ENCODE results near the gene CACNA1B.
A peak's percentile ranks its signal among the peaks of the same experiment; 100 is the strongest.
"Not testable (repeated sequence)": the region's sequence is repeated elsewhere in the genome, so short reads cannot be mapped to it uniquely, and the experiment has no call there.

The CACNA1B gene

DNA sequence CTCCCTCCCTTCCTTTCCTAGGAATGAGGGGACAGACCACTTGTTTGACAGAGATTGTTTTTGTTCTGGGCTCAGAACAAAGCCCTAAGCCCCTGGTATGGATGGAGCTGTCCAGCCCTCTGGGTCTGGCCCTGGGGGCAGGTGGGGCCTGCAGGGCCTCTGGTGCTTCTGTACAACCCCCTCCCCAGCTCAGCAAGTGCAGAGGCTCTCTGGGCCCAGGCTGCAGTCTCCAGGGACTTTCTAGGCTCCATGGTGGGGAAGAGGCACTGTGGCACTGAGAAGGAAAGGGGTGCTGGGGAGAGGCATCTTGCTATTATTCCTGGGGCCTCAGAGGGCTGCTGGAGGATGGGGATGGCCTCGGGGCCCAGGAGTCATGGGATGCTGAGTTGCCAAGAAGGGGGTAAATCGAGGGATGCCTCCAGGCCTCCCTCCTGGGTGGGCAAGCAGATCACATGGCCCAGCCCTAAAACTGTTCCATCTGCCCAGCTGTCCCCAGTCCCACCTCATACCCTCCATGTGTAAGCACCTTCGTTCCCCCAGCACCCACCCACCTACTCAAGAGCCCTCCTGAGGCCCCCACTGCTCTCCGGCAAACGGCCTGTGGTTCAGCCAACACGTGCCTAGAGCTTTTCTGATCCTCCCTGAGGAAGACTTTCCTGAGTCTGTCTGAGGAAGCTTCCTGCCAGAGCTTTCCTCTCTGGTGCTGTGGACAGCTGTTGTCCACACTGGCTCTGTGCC, 225.7 kb downstream of the CACNA1B start:
- DNase-seq, result no peak

- DNase-seq, result no peak
These were observed 226.2 kb downstream of the CACNA1B start for GRCh38 chr9:138103849-138104206.

- DNase-seq, result no peak
These were observed 226.9 kb downstream of the CACNA1B start for GRCh38 chr9:138104251-138105122.

DNA sequence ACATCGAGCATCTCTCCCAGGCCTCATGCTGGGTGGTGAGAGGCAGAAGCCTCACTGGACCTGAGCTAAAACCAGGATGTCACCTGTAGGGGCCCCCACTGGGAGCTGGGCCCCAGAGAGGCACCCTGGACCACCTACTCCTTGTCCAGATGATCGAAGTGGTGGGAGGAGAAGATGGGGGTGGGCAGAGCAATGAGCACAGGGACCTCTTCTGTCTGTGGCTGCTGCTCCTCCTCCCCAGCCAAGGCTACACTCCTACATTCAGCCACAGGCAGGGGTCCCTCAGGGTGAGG, 227.5 kb downstream of the CACNA1B start:
- DNase-seq, result no peak

DNA sequence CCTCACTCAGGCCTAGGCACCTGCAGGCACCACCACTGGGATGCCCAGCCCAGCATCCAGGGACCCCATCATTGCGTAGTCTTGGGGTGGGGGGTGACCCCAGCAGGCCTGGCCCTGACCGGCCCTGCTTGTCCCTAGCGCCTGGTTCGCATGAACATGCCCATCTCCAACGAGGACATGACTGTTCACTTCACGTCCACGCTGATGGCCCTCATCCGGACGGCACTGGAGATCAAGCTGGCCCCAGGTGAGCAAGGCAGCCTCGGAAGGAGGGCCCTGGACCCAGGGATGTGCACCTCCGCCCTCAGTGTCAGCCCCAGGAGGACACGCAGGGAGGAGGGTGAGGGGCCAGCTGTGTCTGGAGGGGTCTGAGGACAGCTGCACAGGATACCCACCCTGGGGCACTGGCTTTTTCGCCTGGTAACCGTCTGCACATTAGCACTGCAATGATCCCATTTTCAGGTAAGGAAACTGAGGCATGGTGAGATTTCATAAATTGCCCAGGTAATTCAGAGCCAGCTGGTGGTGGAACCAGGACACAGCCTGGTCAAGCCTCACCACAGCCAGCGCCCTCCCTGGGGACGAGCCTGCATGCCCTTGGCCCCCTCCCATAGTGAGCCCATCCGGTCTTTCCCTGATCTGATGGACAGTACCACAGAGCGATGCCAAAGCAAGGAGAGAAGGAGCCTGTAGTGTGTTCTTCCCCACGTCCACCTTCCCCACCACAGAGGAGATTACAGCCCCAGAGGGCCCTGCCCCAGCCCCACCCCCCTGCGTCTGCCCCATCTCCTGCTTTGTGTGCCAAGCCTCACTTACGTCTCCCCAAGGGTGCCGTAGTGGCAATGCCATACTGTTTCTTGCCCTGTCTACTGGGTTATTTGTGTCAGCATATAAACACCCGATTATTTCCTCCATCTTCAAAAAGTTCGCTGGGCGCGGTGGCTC, 228.3 kb downstream of the CACNA1B start:
- no peak for DNase-seq

- not testable (repeated sequence) for DNase-seq
These were observed 229.5 kb downstream of the CACNA1B start for GRCh38 chr9:138107039-138107438.

DNA sequence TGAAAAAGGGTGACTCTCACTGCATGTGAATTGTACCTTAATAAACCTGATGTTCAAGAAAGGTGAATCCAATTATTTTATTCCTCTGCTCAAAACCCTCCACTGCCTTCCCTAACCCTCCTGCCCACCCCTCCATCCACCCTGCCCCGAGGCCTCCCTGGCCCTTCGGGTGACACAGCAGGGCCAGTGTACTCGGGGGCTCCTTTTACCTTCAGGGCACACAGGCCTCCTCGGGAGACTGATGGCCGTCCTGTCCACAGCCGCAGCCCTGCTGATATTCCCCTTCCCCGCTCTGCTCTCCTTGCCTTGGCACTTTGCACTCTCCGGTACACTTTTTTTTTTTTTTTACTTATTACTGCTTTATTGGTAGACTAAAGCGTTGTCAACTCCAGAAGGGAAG, 234.0 kb downstream of the CACNA1B start:
- no peak for DNase-seq

GRCh38 chr9:138112090-138112748, 234.6 kb downstream of the CACNA1B start:
- DNase-seq, result no peak

DNA sequence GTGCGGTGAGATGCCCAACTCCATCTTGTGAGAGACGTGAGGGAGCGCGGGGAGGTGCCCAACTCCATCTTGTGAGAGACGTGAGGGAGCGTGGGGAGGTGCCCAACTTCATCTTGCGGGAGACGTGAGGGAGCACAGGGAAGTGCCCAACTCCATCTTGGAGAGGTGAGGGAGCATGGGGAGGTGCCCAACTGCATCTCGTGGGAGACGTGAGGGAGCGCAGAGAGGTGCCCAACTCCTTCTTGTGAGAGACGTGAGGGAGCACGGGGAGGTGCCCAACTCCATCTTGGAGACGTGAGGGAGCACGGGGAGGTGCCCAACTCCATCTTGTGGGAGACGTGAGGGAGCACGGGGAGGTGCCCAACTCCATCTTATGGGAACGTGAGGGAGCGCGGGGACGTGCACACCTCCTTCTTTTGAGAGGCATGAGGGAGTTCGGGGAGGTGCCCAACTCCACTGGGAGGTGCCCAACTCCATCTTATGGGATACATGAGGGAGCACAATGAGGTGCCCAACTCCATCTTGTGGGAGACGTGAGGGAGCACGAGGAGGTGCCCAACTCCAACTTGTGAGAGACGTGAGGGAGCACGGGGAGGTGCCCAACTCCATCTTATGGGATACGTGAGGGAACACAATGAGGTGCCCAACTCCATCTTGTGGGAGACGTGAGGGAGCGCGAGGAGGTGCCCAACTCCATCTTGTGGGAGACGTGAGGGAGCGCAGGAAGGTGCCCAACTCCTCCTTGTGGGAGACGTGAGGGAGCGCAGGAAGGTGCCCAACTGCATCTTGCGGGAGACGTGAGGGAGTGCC, 235.4 kb downstream of the CACNA1B start:
- no peak for DNase-seq

DNA sequence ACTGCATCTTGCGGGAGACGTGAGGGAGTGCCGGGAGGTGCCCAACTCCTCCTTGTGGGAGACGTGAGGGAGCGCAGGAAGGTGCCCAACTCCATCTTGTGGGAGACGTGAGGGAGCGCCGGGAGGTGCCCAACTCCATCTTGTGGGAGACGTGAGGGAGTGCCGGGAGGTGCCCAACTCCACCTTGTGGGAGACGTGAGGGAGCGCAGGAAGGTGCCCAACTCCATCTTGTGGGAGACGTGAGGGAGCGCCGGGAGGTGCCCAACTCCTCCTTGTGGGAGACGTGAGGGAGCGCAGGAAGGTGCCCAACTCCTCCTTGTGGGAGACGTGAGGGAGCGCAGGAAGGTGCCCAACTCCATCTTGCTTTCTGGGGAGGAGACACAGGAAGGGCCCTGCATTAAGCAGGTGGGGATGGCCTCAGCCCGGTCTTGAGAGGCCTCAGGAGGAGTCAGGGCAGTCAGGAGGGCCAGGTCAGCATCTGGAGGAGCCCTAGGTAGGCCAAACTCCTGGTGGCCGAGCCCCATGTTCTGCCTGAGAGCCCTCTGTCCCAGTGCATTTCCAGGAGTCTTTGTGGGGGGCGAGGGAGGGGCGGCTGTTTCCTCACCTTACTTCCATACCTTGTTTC, 236.2 kb downstream of the CACNA1B start:
- DNase-seq, result peak; percentile 21

GRCh38 chr9:138114501-138115245, 237.1 kb downstream of the CACNA1B start:
- DNase-seq, result no peak

- no peak for DNase-seq
These were observed 237.9 kb downstream of the CACNA1B start for GRCh38 chr9:138115506-138115905.

DNA sequence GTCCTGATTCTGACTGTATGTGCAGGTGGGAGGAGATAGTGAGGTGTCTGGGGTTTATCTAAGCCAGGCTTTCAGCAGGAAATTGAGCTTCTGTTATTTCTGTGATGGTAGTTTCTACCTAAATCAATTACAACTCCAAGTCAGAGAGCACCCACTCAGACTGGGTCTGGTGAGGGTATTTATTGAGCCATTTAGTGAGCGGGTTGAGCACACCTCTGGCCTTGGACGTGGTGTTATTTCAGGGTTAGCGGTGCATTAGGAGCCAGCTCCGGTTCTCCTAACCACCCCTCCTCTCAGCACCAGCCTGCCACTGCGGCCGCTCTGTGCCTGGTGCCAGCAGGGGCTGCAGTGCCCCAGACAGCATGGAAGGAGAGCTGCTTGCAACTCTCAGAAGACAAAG, 238.9 kb downstream of the CACNA1B start:
- DNase-seq, result no peak

GRCh38 chr9:138117101-138117750, 239.6 kb downstream of the CACNA1B start:
- DNase-seq, result no peak

GRCh38 chr9:138117836-138118235, 240.3 kb downstream of the CACNA1B start:
- no peak for DNase-seq

DNA sequence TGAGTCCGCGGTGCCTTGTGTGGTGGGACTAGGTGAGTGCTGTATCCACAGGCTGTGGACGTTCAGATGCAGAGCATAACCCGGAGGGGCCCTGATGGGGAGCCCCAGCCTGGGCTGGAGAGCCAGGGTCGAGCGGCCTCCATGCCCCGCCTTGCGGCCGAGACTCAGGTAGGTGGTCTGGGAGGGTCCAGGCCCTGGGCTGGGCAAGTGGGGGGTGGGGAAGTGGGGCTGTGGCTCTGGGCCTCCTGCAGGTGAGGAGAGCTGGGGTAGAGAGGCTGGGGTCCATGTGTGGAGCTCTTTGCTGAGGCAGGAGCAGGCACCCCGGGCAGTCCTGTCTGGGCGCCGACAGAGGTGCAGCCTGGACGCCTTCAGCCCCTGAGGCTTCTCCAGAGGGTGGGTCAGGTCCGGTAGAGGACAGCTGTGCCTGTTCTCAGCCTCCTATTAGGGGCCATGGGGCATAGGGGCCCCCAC, 241.1 kb downstream of the CACNA1B start:
- DNase-seq, result no peak

DNA sequence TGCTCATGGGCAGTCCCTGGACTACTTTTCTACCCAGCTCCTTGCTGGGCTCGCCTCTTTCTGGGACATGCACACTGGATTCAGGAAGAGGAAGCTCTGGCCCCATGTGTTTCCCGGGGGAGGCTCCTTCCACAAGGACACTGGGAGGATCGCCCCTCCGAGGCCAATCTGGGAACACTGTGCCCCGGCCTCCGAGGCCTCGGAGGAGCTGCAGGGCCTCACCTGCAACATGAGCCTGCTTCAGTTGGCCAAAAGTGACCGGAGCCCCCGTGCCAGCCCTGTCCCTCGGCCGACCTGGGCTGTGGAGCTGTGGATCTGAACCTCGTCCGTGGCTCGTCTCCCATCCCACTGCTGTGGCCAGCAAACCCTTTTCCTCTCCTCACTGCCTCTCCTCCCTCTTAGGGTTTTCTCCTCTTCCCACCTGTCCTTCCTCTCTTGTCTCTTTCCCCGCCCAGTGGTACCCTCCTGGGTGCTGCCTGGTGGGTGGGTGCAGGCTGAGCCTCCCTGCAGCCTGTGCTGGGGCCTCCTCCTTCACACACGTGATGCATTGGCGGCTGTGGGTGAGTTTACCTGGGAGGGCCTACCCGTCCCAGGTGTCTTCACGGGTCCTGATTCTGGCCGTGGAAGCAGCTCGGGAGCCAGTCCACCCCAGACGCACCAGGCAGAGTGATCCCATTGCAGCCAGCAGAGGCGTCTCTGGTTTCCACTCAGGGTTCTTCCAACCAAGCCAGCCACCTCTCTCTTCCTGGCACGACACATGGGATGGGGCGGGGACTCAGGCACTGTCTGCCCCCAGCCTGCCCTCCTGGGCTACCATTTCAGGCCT, 241.8 kb downstream of the CACNA1B start:
- DNase-seq, result no peak

DNA sequence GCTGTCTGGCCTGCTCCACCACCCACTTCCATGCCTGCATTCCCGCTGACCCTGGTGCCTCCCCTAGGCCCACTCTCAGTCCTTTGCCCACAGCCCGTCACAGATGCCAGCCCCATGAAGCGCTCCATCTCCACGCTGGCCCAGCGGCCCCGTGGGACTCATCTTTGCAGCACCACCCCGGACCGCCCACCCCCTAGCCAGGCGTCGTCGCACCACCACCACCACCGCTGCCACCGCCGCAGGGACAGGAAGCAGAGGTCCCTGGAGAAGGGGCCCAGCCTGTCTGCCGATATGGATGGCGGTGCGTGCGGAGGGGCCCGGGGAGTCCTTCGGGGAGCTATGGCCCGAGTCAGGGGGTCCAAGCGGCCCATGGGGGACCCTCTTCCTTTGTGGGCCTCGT, 242.5 kb downstream of the CACNA1B start:
- DNase-seq, result no peak

All from DMS53 (cell line).